SK-MEL-5 (cell line): ENCODE results near the gene THOC7. TPM values are rescaled to one million over a fixed set of nuclear protein-coding genes. Genes with fewer than 3 reads are reported as not detected.

Experiments used
- DNase-seq: peaks from one replicate; pipeline ENCODE4 v3.0.0-alpha.2; 2016; ENCODE audit warnings: low read depth, low spot score
- in situ Hi-C: cut with HindIII; loops from 2 replicates; pipeline ENCODE4 v1.10.0; 2016; ENCODE audit warnings: low sequenced_read_pairs, high pct_unique_total_duplicates, low pct_unique_long_range_greater_than_20kb
- total RNA-seq: library from RNA; depleted of rRNA; stranded (reverse); fragments of >200 nt; shearing (Covaris generic); gene quantifications from 2 replicates; pipeline ENCODE4 v1.2.3, GENCODE V29; 2014

THOC7 gene
- total RNA-seq, 1 experiment from 2014 or later = 109 TPM

DNA sequence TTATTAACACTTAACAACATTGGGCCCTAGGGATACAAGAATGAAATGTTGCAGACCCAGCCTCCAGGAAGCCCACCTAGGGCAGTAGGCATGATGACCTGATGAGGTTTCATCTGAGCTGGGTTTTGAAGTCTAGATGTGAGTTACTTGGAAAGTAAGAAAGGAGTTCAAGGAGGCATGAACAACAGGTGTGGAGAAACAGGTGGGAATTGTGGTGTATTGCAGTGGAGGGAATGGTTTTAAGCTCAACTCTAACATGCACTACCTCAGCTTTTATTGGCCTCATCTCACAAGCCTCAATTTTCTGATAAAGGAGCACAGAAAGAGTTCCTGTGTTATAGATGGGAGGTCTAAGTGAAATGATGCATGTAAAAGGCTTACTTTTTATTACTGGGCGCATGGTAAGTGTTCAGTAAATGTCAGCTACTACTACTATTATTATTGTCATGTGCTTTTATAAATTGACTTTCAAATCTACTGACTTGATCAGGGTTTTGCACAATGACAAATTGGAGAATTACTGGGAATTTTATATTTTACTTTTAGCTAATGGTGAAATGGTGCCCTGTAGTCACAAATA, 29.3 kb upstream of the THOC7 start:
- in situ Hi-C loops = no loop called here
- DNase-seq = no peak

DNA sequence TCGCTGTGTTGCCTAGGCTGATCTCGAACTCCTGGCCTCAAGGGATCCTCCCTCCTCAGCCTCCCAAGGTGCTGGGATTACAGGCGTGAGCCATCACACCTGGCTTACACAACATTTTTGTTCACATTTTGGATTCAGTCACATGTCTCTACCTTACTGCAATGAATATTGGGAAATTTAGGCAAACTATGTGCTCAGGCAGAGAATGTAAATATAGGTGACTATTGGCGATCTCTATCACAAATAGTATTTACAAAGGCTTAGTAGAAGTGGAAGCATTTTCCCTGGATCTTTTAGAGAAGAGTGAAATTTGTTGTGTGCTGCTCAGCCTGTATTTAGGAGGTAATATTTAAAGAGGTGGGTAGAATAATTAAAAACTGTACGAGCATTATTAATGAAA, 27.9 kb upstream of the THOC7 start:
- in situ Hi-C loops = no loop called here
- DNase-seq = no peak

DNA sequence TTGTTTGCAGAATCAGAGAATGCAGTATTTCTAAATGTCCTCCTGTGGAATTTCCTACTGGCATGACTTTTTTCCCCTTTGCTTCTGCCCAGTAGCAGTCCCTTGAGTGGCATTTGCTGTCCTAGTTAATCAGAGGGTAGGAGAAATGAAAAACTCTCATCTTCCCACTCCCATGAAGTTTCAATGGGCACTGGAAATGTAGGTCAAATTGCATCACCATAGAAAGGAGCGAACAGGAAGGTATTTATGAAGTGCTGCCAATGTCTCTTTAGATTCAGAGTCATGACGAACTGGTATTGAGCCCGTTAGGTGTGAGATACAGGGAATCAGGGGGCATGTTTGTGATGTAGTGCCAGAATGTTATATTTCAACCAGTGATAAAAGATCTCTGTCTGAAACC, 23.3 kb upstream of the THOC7 start:
- DNase-seq = no peak
- in situ Hi-C loops = no loop called here

DNA sequence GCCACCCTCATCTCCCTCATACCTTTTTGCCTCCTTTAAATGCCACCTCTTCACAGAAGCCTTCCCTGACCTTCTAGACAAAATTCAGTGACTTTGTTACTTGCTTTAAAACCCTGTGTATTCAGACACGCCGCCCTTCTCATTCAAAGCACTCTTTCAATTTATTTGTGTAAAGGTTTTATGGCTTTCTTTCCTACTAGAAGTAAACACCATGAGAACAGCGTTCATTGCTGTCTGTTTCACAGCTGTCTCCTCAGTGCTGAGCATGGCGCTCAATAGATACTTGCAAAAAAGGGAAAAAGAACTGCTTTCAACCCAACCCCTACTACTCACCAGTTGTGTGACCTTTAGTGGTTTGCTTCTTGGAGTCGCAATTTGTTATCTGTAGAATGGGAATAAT, 17.0 kb upstream of the THOC7 start:
- in situ Hi-C loops = no loop called here

DNA sequence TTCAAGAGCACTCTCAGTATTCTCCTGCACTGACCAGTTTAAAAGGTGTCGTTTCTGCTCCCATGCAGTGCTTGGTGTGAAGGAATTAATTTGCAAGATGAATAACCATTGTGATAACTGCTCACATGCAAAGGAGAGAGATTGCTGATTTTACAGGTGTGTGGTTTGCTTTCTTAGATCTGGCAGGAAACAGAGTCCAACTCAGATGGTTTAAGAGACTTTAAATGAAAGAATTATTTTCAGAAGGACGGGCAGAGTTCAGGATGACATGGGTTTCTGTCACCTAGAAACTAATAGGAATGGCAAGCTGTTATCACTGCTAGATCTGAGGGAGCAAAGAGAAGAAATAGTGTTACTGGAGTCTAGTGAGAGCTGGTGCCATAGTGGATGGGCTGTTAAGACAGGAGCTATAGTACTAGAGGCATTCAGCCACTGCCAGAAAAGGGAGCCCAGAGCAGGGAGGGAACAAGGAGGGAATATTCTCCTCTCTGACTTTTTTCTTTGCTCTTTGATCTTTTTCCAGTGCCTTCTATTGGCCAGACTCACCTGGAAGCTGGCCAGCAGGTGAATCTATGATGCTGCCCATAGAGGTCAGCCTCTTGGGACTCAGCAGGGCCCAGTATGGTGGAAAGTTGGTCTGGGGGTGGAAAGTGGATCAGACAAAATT, 14.9 kb upstream of the THOC7 start:
- in situ Hi-C loops = no loop called here
- DNase-seq = no peak

More for the DNA sequence above, 17.0 kb upstream of the THOC7 start:
- DNase-seq = no peak

DNA sequence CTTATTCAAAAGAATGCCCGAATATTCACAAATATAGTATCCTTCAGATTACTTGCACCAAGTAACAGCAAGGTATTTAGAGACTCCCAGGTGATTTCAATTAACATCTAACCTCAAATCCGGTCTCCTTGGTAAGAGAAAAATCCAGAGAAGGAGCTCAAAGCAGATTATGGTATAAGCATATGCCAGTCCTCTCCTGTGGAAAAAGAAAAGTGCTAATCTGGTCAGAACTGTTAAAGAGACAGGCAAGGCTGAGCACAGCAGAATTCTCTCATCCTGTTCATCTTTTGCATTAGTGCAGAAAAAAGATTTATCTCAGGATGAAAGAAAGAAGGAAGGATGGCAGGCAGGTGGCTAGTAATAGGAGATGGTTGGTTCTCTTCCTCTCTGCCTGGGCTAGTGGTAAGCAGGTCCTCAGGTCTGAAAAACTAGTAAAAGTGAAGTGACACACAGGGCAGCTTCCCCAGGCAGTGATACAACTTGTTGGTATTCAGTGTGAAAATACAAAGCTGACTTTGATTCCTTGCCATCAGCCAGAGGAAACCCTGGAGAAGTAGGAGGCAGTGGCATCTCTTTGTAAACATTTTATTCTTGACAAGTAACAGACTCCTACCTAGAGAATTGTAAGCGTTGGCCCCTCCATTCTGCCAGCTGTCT, 14.3 kb upstream of the THOC7 start:
- DNase-seq = no peak
- in situ Hi-C loops = no loop called here

GRCh38 chr3:63876260-63876659, 12.7 kb upstream of the THOC7 start:
- no peak for DNase-seq
- in situ Hi-C loops = no loop called here

GRCh38 chr3:63875510-63875909, 11.9 kb upstream of the THOC7 start:
- no peak for DNase-seq
- in situ Hi-C loops = no loop called here

- DNase-seq = peak; percentile 38
- in situ Hi-C loops = no loop called here
Observed at GRCh38 chr3:63874769-63875168, 11.2 kb upstream of the THOC7 start.

GRCh38 chr3:63872135-63872924, 8.7 kb upstream of the THOC7 start:
- DNase-seq = no peak
- in situ Hi-C loops = no loop called here

DNA sequence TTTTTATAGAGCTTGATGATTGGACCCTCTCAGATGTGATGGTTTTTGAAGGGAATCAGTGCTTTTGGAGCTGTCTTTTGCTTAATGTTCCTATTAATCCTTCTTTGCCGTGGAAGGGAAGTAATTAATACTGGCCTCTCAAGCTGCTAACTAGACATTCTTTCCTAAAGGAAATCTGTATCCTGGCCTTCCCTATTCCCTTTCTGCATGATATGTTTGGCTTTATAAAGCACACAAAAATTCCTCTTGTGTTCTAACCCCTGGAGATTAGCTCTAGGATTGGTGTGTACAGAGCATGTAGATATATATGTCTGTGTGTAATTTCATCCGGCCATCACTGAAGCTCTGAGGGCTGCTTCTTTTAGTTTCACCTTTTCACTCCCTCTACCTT, 7.0 kb upstream of the THOC7 start:
- in situ Hi-C loops = no loop called here
- no peak for DNase-seq

DNA sequence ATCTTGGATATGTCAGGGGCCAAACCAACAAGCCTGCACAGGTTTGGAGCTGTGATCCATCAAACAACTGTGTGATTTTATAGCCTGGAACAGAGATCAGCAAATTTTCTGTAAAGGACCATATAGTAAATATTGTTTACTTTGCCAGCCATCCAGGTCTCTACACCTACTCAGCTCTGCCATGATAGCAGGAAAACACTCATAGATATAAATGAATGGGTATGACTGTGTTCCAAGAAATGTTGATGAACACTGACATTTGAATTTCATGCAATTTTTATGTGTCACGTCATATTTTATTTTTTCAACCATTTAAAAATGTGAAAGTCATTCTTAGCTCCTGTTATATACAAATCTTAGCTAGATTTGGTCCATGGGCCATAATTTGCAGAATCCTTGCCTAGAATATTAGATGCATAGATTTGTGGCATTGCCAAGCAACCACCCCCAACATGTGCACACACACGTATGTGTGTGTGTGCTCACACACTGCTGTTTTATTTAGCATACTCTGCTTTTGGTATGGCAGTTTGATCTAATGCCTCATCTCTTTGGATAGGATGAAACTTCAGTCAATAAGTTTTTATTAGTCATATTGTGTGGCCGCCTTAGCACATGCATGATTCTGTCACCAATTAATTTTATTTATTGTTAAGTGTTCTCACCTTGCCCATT, 6.5 kb upstream of the THOC7 start:
- in situ Hi-C loops = no loop called here
- no peak for DNase-seq

DNA sequence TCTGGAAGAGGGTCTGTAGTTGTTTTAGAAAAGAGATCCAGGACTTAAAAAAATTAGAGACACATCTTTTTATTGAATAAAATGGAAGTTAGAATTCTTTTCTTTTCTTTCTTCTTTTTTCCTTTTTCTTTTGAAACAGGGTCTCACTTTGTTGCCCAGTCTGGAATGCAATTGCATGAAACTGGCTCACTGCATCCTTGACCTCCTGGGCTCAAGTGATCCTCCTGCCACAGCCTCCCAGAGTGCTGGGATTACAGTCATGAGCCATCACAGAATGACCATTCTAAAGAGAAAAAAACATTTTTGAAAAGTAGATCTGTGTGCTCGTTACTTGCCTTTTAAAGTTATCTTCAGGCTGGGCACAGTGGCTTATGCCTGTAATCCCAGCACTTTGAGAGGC, 3.6 kb upstream of the THOC7 start:
- in situ Hi-C loops = no loop called here
- DNase-seq = no peak

DNA sequence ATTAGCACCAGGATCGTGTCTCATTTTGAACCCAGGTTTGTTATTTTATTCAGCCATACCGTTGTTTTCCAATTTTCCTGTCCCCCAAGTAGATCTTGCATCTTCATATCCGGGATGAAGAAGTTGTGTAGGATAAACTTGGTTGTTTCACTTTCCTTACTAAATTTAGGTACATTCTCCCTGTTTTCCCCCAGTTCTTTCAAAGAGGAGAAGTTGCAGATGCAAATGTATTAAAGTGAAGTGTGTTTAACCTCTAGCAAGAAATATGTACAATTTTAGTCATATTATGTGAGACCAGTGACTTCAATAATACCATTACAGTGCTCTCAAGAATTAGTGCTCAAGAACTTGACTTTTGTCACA, 1.3 kb upstream of the THOC7 start:
- in situ Hi-C loops = no loop called here
- no peak for DNase-seq

- in situ Hi-C loops = no loop called here
- DNase-seq = no peak
Observed at GRCh38 chr3:63864008-63864964, 681 bp upstream of the THOC7 start.

- in situ Hi-C loops = no loop called here
- no peak for DNase-seq
Observed at GRCh38 chr3:63862804-63863149, 828 bp downstream of the THOC7 start.

GRCh38 chr3:63861306-63861705, 2.3 kb downstream of the THOC7 start:
- no peak for DNase-seq
- in situ Hi-C loops = no loop called here
